OCI-LY3 (cell line): ENCODE results near the gene GIMD1.

Experiments
- H2AFZ ChIP-seq: fragments of 200-600, 300-600 bp; shearing (Covaris generic); 2 replicates; pipeline ENCODE4 v1.6.0; 2014; ENCODE audit warnings: antibody characterized with exemption, low read depth, low read length
- H3K27ac ChIP-seq: fragments of 200-600, 300-600 bp; sonication (generic); 2 replicates; pipeline ENCODE4 v1.5.1; 2014; ENCODE audit warnings: mild to moderate bottlenecking, low read length, moderate library complexity, mixed read lengths
- H3K27me3 ChIP-seq: fragments of 200-600, 300-600 bp; sonication (generic); 2 replicates; pipeline ENCODE4 v1.6.1; 2014; ENCODE audit warnings: low read depth, low read length, mixed read lengths
- H3K36me3 ChIP-seq: fragments of 200-600, 300-600 bp; sonication (generic); replicated peaks from 2 replicates; pipeline ENCODE3; 2014; ENCODE audit warnings: low read depth, low read length, mixed read lengths
- H3K4me1 ChIP-seq: fragments of 300-600, 200-600 bp; sonication (generic); 2 replicates; pipeline ENCODE4 v1.6.1; 2014; ENCODE audit warnings: low read length, mixed read lengths
- H3K4me2 ChIP-seq: fragments of 200-600, 300-600 bp; sonication (generic); 2 replicates; pipeline ENCODE4 v1.6.1; 2014; ENCODE audit warnings: low read length, mixed read lengths
- H3K4me3 ChIP-seq: fragments of 300-600, 200-600 bp; sonication (generic); 2 replicates; pipeline ENCODE4 v1.5.1; 2014; ENCODE audit warnings: antibody characterized with exemption, mild to moderate bottlenecking, low read length, moderate library complexity
- H3K79me2 ChIP-seq: fragments of 300-600, 200-600 bp; shearing (Covaris generic); 2 replicates; pipeline ENCODE4 v1.6.1; 2014; ENCODE audit warnings: mild to moderate bottlenecking, low read length, mixed read lengths
- H3K9ac ChIP-seq: fragments of 300-600, 200-600 bp; shearing (Covaris generic); 2 replicates; pipeline ENCODE4 v1.6.0; 2014; ENCODE audit warnings: mild to moderate bottlenecking, low read length, moderate library complexity
- H3K9me3 ChIP-seq: fragments of 200-600, 300-600 bp; shearing (Covaris generic); 2 replicates; pipeline ENCODE4 v1.6.1; 2014; ENCODE audit warnings: low read length, mixed read lengths; ENCODE audit not compliant: insufficient read depth
- H4K20me1 ChIP-seq: fragments of 200-600, 300-600 bp; sonication (generic); 2 replicates; pipeline ENCODE4 v1.6.1; 2016; ENCODE audit warnings: low read length, mixed read lengths; ENCODE audit not compliant: insufficient read depth
- EZH2phosphoT487 ChIP-seq: fragments of 200-600 bp; shearing (Covaris generic); IDR thresholded peaks from 2 replicates; pipeline ENCODE4 v1.6.1; 2018; ENCODE audit warnings: antibody characterized with exemption, mixed run types, low read depth
- TF ChIP-seq, protein P1 (sequence below): fragments of 200-600, 300-600 bp; sonication (generic); IDR thresholded peaks from 2 replicates; pipeline ENCODE4 v1.5.1; 2014; ENCODE audit warnings: antibody characterized with exemption, low read length, low read depth

Gene GIMD1

DNA sequence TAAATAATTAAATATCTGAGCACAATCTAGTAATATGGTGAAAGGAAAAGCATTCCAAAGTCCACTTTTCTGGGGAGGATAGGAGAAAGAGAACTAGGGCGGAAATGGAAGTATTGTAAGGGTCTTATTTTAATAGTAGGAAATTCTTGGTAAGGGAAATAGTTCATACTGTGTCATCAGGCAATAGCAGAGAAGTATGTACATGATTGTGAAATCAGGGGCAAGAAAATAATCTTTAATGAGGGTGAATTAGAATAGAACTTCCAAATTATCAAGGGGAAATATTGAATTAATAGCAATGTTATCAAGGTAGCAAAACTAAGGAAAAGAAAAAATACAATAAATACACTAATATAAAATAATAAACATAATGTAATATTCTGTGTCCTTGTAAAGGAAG, 14.8 kb downstream of the GIMD1 start:
- Histone ChIP-seq H3K27ac (no peak overlapping the region), H3K36me3 (peaks cover 5% of the 10 kb centered on the region), H3K4me1 (peaks cover 11% of the 10 kb centered on the region), H3K4me2 (no peak overlapping the region), H3K9me3 (no peaks in the 10 kb centered on the region), H4K20me1 (no peaks in the 10 kb centered on the region), H3K4me3 (no peak overlapping the region), H3K9ac (no peak overlapping the region), H3K27me3 (no peaks in the 10 kb centered on the region), H3K79me2 (no peaks in the 10 kb centered on the region), H2AFZ (no peak overlapping the region)
- no peak for TF ChIP-seq EZH2phosphoT487
- TF ChIP-seq, protein P1, sequence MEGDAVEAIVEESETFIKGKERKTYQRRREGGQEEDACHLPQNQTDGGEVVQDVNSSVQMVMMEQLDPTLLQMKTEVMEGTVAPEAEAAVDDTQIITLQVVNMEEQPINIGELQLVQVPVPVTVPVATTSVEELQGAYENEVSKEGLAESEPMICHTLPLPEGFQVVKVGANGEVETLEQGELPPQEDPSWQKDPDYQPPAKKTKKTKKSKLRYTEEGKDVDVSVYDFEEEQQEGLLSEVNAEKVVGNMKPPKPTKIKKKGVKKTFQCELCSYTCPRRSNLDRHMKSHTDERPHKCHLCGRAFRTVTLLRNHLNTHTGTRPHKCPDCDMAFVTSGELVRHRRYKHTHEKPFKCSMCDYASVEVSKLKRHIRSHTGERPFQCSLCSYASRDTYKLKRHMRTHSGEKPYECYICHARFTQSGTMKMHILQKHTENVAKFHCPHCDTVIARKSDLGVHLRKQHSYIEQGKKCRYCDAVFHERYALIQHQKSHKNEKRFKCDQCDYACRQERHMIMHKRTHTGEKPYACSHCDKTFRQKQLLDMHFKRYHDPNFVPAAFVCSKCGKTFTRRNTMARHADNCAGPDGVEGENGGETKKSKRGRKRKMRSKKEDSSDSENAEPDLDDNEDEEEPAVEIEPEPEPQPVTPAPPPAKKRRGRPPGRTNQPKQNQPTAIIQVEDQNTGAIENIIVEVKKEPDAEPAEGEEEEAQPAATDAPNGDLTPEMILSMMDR: no peak

DNA sequence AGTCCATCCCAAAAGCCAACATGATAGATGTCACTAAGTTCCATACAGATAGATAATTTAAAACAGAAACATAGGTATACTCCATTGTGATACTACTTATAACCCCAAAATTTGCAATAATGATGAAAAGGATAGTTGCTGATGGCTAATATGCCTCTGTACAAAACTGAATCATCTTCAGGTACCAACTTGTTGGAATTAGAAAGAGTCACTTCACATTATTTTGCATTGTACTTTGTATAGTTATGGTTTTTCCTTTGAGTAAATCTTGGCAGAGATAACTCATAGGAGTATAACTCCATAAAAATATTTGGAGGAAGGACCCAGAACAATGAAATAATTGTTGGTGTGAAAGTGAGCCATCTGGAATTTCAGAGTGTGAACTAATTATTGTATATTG, 17.6 kb downstream of the GIMD1 start:
- TF ChIP-seq EZH2phosphoT487: no peak
- TF ChIP-seq, protein P1: no peak
- Histone ChIP-seq H3K27ac (no peak overlapping the region), H4K20me1 (no peaks in the 10 kb centered on the region), H3K9ac (no peak overlapping the region), H3K9me3 (no peaks in the 10 kb centered on the region), H3K4me2 (no peak overlapping the region), H3K79me2 (no peaks in the 10 kb centered on the region), H3K4me3 (no peak overlapping the region), H3K36me3 (peaks cover 16% of the 10 kb centered on the region), H3K4me1 (peaks cover 7% of the 10 kb centered on the region), H2AFZ (no peak overlapping the region), H3K27me3 (no peaks in the 10 kb centered on the region)

DNA sequence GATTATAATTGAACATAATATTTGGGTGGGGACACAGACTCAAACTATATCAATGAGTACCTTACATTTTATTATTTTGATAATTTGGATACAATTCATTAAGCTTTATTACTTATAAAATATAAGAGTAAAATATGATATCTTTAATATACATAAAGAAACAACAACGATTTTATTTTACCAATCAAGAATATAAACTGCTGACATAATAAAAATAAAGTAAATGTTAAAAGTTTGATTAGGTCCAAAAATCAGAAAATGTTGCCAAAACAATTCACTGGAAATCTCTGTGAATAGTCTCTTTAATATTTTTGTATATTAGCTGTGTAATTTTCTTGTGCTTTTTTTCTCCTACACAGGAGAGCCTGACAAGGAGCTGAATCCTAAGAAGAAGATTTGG, 21.4 kb downstream of the GIMD1 start:
- no peaks in the 10 kb centered on the region for H3K27me3 ChIP-seq
- no peaks in the 10 kb centered on the region for H3K9me3 ChIP-seq
- no peak overlapping the region for H3K4me2 ChIP-seq
- H3K4me3 ChIP-seq: no peak overlapping the region
- H3K36me3 ChIP-seq: peaks cover 18% of the 10 kb centered on the region
- no peaks in the 10 kb centered on the region for H3K4me1 ChIP-seq
- no peak overlapping the region for H3K27ac ChIP-seq
- no peak overlapping the region for H2AFZ ChIP-seq
- H3K9ac ChIP-seq: no peak overlapping the region
- H3K79me2 ChIP-seq: peaks cover 23% of the 10 kb centered on the region
- TF ChIP-seq, protein P1: no peak
- no peak for TF ChIP-seq EZH2phosphoT487
- H4K20me1 ChIP-seq: peaks cover 3% of the 10 kb centered on the region; the same call in 1 of the 2 replicates

DNA sequence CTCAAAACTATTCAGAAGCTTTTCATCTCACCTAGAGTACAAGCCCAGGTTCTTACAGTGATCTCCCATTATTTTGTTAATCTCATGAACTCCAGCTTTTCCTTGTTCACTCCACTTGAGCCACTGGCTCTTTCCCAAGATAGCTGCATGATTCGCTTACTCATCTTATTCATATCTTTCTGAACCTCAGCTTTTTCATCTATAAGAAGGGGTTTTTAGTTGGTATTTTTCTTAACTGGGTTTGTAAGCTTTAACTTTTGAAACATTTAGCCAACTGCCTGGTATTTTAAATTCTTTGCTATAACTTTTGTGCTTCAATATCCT, 24.0 kb downstream of the GIMD1 start:
- Histone ChIP-seq H3K79me2 (peaks cover 44% of the 10 kb centered on the region), H3K27ac (no peak overlapping the region), H2AFZ (no peak overlapping the region), H3K27me3 (no peaks in the 10 kb centered on the region), H3K9me3 (no peaks in the 10 kb centered on the region), H3K4me1 (no peaks in the 10 kb centered on the region), H3K4me3 (no peak overlapping the region), H3K36me3 (peaks cover 31% of the 10 kb centered on the region), H4K20me1 (peaks cover 8% of the 10 kb centered on the region), H3K9ac (no peak overlapping the region), H3K4me2 (no peak overlapping the region)
- no peak for TF ChIP-seq EZH2phosphoT487
- TF ChIP-seq, protein P1: no peak
